Measurements from ENCODE around the gene ZFYVE21.
"Not testable (repeated sequence)": the region's sequence is repeated elsewhere in the genome, so short reads cannot be mapped to it uniquely, and the experiment has no call there.

Gene ZFYVE21

DNA sequence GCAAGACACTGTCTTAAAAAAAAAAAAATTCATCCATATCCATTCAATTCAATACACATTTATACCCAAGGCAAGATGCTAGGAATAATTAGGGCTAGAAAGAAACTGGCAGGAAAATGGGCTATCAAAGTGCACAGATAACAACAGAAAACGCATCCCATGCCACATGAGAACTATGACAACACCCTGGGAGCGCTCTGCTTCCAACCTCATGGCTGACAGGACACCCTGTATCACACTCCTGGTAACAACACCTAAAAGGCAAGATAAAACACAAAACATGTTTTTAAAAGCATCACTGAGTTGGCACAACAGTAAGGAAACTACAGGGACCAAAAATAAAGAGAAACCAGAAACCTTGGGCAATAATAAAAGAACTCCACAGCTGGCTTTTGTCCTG, 54.9 kb downstream of the ZFYVE21 start:
- FAIRE-seq, result no peak

DNA sequence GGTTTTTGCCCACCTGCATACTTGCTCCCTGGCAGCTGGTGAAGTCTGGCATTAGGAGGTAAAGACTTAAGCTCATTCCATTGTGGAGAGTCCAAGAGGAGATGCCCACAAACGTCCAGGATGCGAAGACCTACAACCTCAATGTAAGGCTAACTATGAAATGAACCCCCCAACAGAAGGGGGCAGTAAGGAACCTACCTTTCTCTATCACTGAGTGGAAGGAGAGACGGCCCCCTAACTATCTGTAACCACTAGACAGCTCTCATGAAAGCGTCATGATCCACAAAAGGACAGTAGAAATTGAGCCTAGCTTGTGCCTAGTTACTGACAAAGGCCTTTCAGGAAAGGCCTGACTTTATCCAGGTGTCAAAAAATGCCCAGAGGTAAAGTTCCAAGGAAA, 55.3 kb downstream of the ZFYVE21 start:
- FAIRE-seq, result no peak

DNA sequence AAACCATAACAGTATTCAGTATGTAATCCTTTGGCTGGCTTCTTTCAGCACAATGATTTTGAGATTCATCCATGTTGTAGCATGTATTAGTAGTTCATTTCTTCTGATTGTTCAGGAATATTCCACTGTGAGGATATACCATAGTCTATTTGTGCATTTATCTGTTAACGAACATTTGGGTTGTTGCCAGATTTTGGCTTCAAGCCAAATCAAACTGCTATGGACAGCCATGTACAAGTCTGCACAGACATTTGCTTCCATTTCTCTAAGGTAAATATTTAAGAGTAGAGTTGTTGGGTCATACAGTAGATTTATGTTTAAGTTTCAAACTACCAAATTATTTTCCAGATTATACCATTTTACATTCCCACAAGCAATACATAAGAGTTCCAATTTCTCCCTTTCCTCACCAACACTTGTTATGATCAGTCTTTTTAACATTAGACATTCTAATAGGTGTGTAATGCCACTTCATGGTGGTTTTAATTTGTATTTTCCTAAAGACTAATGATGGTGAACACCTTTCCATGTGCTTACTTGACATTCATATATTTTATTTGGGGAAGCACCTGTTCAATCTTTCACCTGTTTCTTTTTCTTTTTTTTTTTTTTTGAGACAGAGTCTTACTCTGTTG, 56.6 kb downstream of the ZFYVE21 start:
- FAIRE-seq, result no peak

DNA sequence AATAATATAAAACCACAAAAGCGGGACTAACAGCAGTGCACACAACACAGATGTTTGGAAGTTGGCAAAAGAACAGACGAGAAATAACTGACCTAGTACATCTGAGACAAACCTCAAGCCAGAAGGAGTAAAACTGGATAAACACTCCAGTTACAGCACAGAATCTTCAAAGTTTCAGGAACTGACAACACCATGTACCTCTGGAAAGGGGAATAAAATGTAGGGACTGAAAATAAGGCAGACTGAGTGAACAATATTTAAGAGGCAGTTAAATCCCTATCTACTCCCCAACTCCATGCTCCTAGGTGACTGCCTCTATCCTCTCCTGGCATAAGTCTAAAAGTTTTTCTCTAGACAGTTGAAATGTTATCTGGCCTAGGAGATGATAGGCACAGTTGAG, 57.9 kb downstream of the ZFYVE21 start:
- FAIRE-seq, result peak; percentile 75

DNA sequence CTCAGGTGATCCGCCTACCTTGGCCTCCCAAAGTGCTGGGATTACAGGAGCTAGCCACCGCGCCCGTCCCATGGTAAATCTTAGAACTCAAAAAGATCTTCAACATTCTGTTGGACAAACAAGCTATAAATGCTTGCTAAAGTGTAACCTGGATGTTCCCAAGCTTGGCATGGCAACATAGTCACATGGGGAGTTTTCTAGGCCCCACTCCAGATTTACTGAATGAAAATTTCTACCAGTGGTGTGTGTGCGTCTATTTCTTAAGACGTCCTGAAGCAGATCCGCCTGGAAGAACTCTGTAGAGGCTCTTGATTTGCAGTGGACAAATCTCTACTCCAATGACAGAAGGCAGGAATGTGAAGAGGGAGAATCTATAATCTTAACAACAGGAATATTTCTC, 59.9 kb downstream of the ZFYVE21 start:
- no peak for FAIRE-seq

DNA sequence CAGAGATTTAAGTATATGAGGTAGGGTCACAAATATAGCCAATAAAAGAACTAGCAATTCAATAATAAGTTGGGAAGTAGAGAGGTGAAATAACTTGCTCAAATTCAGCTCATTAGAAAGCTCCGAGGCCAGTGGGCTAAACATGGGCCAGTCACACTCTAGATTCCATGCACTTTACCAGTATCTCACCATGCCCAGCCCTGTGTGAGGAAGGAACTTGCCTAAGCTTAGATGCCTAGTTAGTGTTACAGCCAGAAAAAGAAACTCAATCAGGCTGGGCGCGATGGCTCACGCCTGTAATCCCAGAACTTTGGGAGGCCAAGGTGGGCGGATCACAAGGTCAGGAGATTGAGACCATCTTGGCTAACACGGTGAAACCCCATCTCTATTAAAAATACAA, 60.7 kb downstream of the ZFYVE21 start:
- not testable (repeated sequence) for FAIRE-seq

DNA sequence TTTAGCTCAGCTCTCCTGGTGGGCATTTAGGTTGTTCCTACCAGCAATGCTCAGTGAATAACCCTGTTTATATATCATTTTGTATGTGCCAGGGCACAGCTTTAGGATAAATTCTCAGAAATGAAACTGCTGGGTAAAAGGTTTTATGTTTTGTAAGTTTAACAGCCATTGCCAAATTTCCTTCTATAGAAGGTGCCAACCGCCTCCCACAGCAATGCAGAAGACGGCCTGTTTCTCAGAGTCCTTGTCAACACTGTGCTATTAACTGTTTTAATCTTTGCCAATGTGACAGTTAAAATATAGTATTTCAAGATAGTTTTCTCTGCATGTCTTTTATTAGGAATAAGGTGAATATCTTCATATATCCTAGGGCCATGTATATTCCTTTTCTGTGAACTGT, 66.8 kb downstream of the ZFYVE21 start:
- FAIRE-seq, result no peak

Measured in endometrium (tissue), 2 donors.